ENCODE results near the gene CAMSAP2.

CAMSAP2 gene

GRCh38 chr1:200738327-200738948, at the start of gene CAMSAP2:
Gene CAMSAP2 (plus strand): TSS chr1:200738893. CDS start chr1:200739828, 935 bp downstream.
- peak; percentile 31 to 34 for DNase-seq (ENCODE audit: low read depth in 2 of 2)

GRCh38 chr1:200692316-200692715, 46.4 kb upstream of the CAMSAP2 start:
- DNase-seq (ENCODE audit: low read depth in 2 of 2), result no peak

- no peak for DNase-seq (ENCODE audit: low read depth in 2 of 2)
Measured at GRCh38 chr1:200693327-200693726, 45.4 kb upstream of the CAMSAP2 start.

GRCh38 chr1:200694738-200695137, 44.0 kb upstream of the CAMSAP2 start:
- DNase-seq (ENCODE audit: low read depth in 2 of 2), result no peak

GRCh38 chr1:200699871-200700270, 38.8 kb upstream of the CAMSAP2 start:
- no peak for DNase-seq (ENCODE audit: low read depth in 2 of 2)

- DNase-seq (ENCODE audit: low read depth in 2 of 2), result no peak
Measured at GRCh38 chr1:200704986-200705500, 33.6 kb upstream of the CAMSAP2 start.

GRCh38 chr1:200706111-200706814, 32.4 kb upstream of the CAMSAP2 start:
- no peak for DNase-seq (ENCODE audit: low read depth in 2 of 2)

GRCh38 chr1:200707116-200707515, 31.6 kb upstream of the CAMSAP2 start:
- no peak for DNase-seq (ENCODE audit: low read depth in 2 of 2)

GRCh38 chr1:200708161-200708560, 30.5 kb upstream of the CAMSAP2 start:
- no peak for DNase-seq (ENCODE audit: low read depth in 2 of 2)

- DNase-seq (ENCODE audit: low read depth in 2 of 2), result no peak
Measured at GRCh38 chr1:200708769-200709168, 29.9 kb upstream of the CAMSAP2 start.

- DNase-seq (ENCODE audit: low read depth in 2 of 2), result no peak
Measured at GRCh38 chr1:200710166-200710565, 28.5 kb upstream of the CAMSAP2 start.

- DNase-seq (ENCODE audit: low read depth in 2 of 2), result no peak
Measured at GRCh38 chr1:200714504-200715187, 24.0 kb upstream of the CAMSAP2 start.

- DNase-seq (ENCODE audit: low read depth in 2 of 2), result no peak
Measured at GRCh38 chr1:200720199-200720598, 18.5 kb upstream of the CAMSAP2 start.

- no peak for DNase-seq (ENCODE audit: low read depth in 2 of 2)
Measured at GRCh38 chr1:200724064-200724463, 14.6 kb upstream of the CAMSAP2 start.

GRCh38 chr1:200727257-200727656, 11.4 kb upstream of the CAMSAP2 start:
- DNase-seq (ENCODE audit: low read depth in 2 of 2), result no peak

GRCh38 chr1:200729863-200730262, 8.8 kb upstream of the CAMSAP2 start:
- no peak for DNase-seq (ENCODE audit: low read depth in 2 of 2)

- no peak for DNase-seq (ENCODE audit: low read depth in 2 of 2)
Measured at GRCh38 chr1:200731654-200732332, 6.9 kb upstream of the CAMSAP2 start.

- DNase-seq (ENCODE audit: low read depth in 2 of 2), result no peak
Measured at GRCh38 chr1:200732438-200732837, 6.3 kb upstream of the CAMSAP2 start.

GRCh38 chr1:200733907-200734306, 4.8 kb upstream of the CAMSAP2 start:
- peak; percentile 30 to 42 for DNase-seq (ENCODE audit: low read depth in 2 of 2)

GRCh38 chr1:200737647-200738291, 924 bp upstream of the CAMSAP2 start:
- DNase-seq (ENCODE audit: low read depth in 2 of 2), result no peak

GRCh38 chr1:200738949-200739651, 407 bp downstream of the CAMSAP2 start:
- DNase-seq (ENCODE audit: low read depth in 2 of 2), result peak in 1 of 2 donors; percentile 6
